Measurements from ENCODE around the gene SNAI1. TPM values are rescaled to one million over a fixed set of nuclear protein-coding genes. Genes with fewer than 3 reads are reported as not detected.

SNAI1 gene
- total RNA-seq, 1 donor from 2014 or later = not detected

DNA sequence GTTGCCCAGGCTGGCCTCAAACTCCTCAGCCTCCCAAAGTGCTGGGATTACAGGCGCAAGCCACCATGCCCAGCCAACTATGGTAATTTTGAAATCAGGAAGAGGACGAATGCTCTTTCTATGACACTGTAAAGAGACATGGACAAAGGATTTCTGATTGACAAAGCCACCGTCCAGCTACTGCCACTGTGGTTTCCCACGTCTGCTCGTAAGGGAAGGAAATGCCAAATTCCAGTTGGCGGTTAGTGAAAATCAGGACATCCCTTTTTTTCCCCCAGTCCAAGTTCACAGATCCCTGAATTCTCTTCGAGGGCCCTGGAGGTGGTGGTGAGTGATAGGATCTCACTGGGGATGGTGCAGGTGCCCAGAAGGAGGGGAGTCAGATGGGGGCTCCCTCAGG lies 31.2 kb downstream of the SNAI1 start:
- DNase-seq = no peak

DNA sequence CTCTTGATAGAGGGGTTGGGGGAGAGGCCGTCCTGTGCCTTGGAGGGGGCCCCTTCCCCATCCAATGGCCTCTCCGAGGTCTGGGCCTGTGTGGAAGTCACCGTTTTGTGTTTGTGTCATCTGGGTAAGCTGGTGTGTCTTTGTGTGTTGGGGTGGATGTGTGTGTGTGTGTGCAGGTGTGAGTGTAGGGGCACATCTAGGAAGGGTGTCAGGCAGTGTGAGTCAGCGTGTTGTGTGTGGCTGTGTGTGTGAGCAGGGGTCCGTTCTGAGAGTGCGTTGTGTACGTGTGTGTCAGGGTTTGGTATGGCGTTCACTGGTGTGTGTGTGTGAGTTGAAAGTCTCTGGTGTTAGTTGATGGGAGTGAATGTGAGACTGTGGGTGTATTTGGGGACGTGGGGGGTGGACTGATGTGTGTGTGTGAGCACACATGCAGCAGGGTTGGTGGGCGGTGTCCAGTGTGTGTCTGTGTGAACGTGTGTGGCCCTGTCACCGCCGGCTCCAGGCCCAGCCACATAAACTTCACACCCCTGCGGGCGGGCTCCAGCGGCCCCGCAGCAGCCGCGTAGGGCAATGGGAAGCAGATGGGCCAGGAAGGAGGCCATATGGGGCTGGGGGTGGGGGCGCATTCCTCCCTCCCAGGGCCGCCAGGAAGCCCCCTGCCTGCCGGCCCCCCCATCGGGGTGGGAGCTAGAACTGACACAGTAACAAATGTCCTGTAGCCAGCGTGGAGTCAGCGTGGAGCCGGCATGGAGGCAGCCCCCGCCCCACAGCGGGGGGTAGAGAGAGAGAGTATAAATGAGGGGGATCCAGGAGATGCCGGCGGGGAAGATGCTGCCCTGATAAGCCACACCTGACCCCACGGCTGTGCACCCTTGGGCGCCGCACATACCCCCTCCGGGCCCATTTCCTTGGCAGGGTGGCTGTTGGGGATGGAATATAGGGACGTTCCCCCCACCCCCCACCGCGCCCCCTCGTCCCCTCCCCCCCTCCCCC lies 32.1 kb downstream of the SNAI1 start:
- no peak for DNase-seq

DNA sequence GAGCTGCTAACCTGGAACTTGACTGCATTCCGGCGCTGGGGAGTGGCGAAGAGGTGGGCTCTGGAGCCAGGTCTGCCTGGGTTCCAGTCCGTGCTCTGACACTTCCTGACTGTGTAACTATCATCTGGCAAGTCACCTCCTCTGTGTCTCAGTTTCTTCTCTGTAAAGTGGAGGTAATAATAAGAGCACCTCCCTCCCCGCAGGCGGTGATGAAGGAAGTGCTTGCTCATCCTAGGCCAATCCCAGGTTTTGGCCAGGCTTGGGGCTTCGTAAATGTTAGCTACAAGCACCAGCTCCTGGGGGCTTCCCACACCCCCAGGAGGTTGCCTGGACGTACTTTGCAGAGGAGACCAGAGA lies 32.8 kb downstream of the SNAI1 start:
- DNase-seq = no peak

DNA sequence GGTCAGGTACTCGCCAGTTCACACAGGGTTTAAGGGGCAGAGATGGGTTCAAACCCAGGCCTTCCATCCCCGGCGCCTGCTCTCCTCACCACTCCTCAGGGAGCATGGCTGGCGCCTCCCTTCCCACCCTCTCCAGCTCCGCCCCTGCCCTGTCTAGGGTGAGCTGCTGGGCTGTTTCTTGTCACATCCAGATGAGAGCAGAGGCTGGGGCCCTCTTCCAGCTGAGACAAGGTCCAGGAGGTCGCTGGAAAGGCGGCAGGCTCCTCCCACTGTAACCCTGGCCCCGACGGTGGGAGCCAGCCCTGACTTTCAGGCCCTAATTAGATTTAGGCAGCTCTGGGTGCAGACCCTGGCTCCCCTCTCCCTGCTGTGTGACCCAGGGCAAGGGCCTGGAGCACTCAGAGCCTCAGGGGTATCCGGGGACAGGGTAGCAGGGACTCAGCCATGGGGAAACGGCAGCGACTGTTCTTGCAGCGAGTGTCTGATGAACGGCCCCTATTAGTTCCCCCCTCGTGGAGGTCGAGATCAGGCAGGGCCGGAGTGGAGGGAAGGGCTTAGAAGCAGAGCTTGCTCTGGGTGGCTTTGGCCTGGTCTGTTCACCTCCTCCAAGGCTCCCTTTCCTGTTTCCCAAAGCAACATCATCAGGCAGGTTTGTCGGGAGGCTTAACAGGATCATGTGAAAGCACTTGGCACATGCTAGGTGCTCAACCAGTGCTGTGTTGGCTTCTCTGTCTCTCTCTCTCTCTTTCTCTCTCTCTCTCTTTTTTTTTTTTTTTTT lies 33.4 kb downstream of the SNAI1 start:
- no peak for DNase-seq

DNA sequence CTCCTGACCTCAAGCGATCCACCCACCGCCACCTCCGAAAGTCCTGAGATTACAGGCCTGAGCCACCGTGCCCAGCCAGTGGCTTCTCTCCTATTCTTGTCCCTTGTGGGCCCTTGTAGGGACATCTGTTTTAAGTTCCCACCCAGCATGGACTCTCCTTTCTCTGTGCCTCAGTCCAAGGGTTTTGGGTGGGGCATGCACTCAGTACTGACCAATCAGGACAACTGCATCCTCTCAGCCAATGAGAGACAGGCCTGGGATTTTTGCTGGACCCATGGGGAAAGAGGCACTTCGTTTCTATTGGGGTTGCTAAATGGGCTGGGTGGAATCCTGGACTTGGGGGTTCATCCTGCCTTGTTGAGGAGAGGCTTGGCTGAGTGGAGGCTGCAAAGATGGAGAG lies 34.4 kb downstream of the SNAI1 start:
- DNase-seq = no peak

DNA sequence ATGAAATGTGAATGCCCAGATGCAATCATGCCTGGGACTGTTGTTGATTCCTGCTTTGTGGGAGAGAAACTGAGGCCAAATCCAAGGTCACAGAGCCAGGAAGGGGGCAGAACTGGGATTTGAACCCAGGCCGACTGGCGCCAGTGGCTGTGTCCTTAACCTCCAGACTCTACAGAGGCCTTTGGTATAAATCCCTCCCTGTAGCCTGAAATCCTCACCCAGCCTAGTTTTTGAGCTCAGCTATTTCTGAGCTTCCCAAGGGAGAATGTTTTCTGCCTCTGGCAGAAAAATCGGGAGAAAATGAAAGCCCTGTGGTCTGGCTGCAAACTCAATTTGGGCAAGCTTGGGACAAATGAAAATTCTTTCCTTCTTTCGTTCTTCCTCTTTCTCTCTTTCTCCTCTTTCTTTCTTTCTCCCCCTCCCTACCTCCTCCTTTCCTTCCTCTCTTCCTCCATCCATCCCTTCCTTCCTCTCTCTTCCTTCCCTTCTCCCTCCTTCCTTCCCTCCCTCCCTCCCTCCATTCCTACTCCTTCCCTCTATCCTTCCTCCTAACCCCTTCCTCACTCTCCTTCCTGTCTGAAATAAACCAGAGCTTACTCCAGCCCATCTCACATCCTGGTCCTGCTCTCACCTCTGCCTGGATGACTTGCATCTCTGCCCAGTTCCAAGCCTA lies 34.9 kb downstream of the SNAI1 start:
- no peak for DNase-seq

DNA sequence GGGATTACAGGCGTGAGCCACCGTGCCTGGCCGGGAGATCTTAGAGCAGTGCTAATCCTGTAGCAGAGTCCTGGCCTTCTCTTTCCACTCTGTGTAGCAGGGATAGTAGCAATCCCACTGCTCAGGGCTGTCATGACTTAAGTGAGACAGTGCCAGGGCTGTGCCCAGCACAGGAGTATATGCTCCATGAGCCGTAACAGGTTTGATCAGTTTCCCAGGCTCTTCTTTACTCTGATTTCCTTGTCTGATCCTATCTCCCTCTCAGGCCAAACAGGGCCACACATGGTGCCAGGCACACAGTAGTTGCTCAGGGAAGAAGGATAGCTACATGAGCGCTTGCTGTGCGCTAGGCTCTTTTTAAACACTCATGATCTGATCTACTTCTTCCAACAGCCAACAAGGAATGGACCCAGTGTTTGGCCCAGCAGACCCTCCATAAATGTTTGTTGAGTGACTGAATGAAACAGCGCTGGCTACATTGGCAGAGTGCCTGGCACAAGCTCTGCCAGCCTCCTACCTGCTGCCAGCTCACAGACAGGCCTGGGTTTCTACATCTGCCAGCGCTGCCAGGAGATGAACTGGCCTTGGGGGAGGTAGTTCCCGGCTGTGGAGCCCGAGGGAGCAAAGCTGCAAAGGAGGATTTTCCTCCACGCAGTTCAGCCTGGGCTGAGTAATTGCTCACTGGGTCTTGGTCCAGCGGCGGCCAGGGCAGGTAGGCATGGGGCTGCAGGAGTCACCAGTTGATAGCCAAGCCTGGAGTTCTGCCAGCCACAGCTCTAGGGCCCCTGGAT lies 36.9 kb downstream of the SNAI1 start:
- no peak for DNase-seq

DNA sequence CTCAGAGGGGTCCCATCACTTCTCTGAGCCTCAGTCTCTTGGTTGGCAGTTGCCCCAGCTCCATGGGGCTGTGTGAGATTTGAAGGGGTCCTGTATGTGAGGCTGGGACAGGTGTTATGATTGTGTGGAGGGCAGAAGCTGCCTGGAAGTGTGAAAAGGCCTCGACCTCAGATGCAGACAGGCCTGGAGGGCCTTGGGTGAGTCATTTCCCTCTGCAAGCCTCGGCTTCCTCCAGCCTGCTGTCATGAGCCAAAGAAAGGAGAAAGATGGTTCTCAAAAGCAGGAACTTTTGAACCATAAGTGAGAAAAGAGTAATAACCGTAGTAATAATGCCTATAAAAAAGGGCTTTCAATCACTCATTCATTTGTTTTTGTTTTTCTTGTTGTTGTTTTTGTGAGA lies 37.5 kb downstream of the SNAI1 start:
- DNase-seq = no peak

DNA sequence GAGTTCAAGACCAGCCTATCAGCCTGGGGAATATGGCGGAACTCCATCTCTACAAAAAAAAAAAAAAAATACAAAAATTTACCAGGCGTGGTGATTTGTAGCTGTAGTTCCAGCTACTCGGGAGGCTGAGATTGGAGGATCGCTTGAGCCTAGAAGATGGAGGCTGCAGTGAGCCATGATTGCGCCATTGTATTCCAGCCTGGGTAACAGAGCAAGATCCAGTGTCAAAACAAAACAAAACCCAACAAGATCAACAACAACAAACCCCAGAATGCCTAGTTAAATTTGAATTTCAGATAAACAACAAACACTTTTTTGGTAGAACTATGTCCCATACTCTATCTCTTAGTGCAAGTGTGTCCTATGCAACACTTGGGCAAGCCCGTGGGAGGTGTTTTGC lies 39.9 kb downstream of the SNAI1 start:
- DNase-seq = no peak

DNA sequence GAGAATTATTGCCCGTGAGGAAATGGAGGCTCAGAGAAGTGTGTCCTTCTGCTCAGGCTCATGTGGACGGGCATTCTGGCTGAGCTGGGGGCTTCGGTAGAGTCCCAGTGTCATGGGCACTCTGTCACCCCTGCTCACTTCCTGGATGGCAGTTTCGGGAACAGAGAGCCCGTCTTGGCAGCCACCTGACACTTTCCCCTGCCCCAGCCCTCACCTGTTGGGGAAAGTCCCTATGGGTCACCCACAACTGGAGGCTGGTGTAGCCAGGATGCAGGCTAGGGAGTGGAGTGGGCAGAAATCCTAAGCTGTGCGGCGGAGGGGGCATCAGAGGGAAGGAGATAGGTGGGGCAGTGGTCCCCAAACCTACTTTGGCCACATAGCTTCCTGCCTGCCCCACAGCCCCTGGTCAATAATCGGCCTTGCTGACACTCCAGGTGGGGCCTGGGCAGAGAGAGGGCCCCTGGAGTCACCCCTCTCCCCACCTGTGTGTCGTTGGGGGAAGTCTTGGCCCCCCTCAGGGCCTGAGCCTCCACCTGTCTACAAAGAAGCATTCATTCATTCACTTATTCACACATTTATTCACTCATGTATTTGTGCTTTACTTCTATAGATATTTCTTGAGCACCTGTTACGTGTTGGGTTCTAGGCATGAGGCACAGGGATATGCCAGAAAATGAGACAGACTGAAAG lies 40.5 kb downstream of the SNAI1 start:
- no peak for DNase-seq

DNA sequence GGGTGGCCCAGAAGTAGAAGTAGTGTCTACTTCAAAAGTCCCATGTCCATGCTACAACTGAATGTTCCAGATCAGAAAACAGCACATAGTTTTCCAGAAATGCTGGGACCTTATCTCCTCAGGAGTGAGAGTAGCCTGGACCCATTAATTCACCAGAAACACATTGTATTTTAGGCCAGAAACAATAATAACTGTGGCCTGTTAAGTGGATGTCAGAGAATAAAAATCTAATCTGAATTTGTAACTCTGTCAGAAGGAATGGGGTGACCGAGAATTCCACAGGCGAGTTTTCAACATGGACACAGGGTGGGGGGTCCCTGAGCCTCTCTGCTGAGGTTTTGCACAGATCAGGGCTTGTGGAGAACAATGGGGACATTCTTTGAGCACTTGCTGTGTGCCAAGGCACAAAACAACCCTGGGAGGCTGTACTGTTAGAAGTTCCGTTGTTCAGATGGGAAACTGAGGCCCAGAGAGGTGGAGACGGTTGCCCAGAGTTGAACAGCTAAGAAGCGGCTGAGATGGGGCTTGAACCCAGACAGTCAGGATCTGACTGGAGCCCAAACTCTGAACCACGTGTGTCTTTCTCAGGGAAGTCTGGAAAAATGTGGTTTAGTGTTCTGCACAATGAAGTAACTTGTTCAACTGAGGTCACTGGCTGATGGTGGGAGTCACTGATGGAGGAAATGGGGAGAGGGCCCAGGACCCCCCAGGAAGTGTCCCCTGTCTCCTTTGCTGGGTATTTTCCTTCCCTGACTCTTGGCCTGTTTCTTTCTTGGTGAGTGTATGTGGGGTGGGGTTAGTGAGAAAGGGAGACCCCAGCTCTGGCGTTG lies 44.2 kb downstream of the SNAI1 start:
- DNase-seq = no peak

DNA sequence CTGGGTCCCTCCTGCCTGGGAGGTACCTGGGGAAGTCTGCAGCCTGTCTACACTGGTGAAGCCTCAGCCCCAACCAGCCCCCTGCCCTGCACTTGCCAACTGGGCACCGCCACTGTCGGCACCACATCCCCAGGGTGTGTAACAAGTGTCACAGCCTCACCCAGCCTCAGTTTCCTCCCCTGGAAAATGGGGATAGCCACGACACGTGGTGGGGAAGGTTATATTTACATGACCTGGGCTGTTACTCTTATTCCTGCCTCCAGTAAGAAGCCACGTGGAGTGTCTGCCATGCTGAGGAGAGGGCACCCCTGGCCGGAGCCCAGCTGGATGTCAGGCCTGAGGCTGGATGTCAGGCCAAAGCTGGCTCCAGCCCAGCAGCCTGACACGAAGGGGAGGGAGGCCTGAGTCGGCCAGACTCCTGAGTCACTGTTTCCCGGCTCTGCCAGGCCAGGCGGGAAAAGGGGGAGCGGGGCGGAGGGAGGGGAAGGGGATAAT lies 44.9 kb downstream of the SNAI1 start:
- peak; percentile 69 for DNase-seq

DNA sequence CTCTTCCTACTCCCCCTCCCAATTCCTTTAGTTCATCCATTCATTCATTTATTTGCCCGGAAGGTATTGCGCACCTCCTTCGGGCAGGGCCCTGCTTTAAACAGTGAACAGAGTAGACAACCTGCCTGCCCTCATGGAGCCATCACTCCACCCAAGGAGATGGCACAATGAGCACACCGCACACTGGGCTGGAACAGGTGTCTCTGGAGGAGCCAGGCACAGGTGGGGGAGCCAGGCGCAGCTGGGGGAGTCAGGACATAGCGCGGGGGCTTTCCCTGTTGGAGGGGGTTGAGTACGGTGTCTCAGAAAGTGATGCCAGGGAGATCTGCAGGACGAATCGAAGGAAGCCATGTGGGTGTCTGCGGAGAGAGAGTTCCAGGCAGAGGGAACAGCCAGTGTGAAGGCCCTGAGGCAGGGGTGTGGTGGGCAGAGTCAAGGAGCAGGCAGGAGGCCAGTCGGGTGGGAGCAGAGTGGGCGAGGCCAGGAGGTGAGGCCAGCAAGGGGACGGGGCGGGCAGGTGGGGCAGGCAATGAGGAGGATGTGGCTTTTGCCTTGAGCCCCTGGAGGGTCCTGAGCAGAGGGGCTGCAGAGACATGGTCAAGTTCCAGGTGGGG lies 46.4 kb downstream of the SNAI1 start:
- no peak for DNase-seq

DNA sequence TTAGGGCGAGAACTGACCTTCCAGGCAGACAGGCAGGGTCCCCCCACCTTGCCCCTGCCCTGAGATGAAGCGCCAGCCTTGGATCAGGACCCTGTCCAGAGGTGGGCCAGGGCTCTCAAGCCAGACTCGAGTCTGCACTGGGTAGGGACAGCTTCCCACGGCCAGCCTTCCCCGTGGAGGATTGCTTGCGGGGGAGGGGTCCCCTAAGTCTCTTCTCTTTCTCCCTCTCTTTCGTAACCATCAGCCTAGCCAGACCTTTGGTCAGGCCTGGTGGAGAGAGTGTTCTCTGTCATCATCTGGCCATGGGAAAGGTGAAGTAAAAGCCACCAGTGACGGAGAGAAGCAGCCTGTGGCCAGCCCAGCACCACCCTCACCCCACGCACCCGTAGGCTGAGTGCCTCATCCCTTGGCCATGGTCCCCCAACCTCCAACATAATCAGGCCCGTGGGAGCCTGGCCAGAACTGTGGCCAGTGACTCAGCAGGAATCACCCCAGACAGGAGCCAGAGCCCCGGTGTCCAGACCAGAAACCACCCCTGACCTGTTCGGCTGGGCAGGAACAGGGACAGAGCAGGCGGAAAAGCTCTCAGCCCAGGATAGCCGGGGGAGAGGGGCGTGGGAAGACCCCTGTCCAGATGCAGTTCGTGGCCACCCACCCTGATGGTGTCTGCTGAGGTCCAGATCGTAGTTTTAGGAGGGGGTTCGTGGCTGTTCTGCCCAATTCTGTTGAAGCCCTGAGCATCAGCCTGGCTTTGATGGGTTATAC lies 47.1 kb downstream of the SNAI1 start:
- peak; percentile 12 for DNase-seq

DNA sequence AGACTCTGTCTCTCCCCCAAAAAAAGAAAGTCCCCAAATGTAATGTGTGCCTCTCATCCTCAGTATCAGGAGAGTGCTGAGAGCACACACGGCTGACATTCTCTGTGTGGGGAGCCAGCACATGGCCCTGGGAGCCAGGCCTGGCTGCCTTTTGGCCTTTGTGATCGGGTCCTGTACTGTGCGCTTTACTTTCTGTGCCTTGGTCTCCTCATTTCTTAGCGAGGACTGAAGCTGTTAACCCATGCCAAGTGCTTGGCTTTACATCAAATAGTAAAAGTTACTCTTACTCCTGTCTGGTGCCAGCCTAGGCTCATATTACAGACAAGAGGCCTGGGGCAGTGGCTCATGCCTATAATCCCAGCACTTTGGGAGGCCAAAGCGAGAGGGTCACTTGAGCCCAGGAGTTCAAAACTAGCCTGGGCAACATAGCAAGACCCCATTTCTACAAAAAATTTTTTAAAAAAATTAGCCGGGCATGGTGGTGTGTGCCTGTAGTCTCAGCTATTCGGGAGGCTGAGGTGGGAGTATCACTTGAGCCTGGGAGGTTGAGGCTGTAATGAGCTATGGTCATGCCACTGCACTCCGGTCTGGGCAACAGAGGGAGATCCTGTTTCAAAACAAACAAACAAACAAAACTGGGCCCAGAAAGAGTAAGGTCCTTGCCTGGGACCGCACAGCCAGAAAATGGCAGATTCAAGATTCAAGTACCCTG lies 50.3 kb downstream of the SNAI1 start:
- DNase-seq = no peak

DNA sequence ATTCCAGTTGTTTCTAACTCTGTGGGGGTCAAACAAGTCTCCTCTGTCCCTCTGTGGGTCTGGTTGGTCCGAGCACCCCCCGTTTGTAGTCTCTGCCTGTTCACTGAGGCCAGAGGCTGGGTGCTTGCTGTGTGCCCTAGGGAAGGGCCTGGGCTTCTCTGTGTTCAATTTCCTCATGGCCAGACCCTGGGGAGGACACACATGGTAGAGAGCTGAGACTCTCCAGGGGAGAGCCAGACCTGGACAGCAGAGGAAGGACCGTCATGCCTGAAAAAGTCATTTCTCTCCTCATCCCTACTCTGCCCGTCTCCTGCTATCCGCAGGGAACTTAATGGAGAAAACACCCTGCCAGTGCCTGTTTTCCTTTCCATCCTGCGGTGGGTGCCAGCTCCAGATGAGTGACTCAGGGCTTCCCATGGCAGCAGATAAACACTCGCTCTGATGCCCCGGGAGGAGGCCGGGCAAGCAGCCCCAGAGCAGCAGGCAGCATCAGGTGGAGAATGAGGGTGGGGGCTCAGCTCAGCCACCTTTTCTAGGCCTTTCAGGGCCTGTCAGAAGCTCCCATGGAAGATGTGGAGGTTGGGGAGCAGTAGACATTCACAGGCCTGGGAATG lies 51.9 kb downstream of the SNAI1 start:
- no peak for DNase-seq

DNA sequence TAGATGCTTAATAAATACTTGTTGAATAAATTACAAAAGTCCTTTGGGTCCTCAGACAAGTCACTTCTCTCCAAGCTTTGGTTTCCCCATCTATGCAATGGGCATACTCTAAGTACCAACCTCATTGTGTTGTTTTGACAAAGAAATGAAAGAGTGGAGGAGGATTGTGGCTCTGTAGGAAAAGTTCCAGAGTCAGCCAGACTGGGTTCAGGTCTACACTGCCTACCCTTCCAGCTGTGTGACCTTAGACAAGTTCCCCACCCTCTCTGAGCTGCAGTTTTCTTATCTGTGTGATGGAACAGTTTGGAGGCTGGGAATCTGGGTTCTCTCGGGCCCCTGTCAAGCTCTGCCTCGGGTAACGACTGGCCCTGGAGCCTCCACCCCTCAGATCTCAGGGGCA lies 53.9 kb downstream of the SNAI1 start:
- DNase-seq = no peak

DNA sequence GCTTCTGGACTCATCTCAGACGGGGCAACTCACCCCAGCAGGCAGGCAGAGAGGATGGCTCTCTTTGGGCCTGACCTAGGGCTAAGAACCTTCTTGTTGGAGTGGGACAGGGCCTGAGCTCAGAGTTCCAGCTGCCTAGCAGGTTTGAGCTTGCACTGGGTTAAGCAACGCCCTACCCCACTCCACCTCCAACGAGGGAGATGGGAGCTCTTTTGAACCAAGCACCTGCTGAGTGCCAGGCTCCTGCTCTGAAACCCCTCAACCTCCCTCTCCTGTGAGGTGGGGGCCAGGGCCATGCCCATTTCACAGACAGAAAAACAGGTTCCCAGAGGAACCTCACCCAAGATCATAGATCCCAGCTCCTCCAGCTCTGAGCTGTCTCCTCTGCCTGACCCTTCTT lies 54.3 kb downstream of the SNAI1 start:
- no peak for DNase-seq

All from occipital lobe (tissue), 2 donors.